PFSK-1 (cell line): Measurements from ENCODE around the gene ODAD4.

Source experiments
- FOXP2 ChIP-seq: optimal IDR thresholded peaks from 2 replicates; pipeline ENCODE3; 2011; ENCODE audit warnings: borderline replicate concordance, control low read depth, inconsistent platforms; ENCODE audit not compliant: insufficient read depth; ENCODE audit errors: extremely low read length, extremely low read depth
- POLR2AphosphoS5 ChIP-seq: IDR thresholded peaks from 2 replicates; pipeline ENCODE4 v1.6.1; 2012; ENCODE audit warnings: low read depth, mild to moderate bottlenecking, control low read depth, low read length, moderate library complexity
- REST ChIP-seq, 2 experiments: IDR thresholded peaks; 2 replicates each; pipeline versions ENCODE4 v1.6.1 to v1.8.0; 2011 to 2012; ENCODE audit warnings: low read depth in 2 of 2, low read length in 2 of 2, control low read depth in 1 of 2, inconsistent platforms in 1 of 2, mild to moderate bottlenecking in 1 of 2, moderate library complexity in 1 of 2; ENCODE audit not compliant: insufficient read depth in 1 of 2
- SIN3A ChIP-seq: IDR thresholded peaks from 2 replicates; pipeline ENCODE4 v1.6.1; 2012; ENCODE audit warnings: mild to moderate bottlenecking, low read length, moderate library complexity, borderline replicate concordance; ENCODE audit not compliant: insufficient read depth
- TAF1 ChIP-seq: IDR thresholded peaks from 2 replicates; pipeline ENCODE4 v1.6.1; 2012; ENCODE audit warnings: low read length, control low read depth, borderline replicate concordance; ENCODE audit not compliant: insufficient read depth

ODAD4 gene

DNA sequence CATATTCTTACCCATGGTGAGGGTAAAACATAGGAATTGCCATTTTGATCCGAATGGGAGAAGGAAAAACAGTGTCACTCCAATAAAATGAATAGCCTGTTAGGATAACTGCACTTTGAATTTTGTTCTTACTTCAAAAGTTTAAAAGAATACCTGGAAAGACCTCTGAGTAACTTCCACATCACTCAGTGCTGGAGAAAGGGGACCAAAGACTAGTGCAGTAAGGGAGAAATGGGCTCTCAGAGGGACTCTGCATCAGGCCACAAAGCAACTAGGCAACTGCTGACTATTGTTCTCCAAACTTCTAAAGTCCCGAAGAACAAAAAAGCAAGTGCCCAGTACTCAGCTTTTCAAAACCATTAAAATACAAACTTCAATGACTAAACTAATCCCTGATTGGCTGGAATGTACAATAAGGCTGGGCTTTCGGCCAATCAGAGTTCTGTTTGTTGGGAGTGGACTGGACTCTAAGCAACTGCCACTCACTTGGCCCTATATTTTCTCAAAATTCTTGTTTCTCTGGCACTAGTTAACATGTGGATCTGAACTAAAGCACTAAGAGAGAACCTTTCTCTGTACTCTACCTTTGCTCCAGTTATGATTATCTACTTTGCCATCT, 80.6 kb downstream of the ODAD4 start:
- TF ChIP-seq TAF1 (no peak), FOXP2 (no peak), SIN3A (no peak), REST (IDR thresholded peaks at IDR 0.05; ENCODE audit: insufficient read depth in 1 of 2, low read depth in 2 of 2, low read length in 2 of 2) (no peak), POLR2AphosphoS5 (no peak)
